Occipital lobe (tissue), 2 donors: ENCODE measurements around the gene SEMA3E. TPM values are rescaled to one million over a fixed set of nuclear protein-coding genes. Genes with fewer than 3 reads are reported as not detected.
"Not testable (repeated sequence)": the region's sequence is repeated elsewhere in the genome, so short reads cannot be mapped to it uniquely, and the experiment has no call there.

ENCODE experiments used
- DNase-seq: peaks from one replicate; lab custom pipeline; 2025; lab: John Stamatoyannopoulos, UW
- total RNA-seq: library from RNA; depleted of rRNA; stranded (reverse); fragments of >200 nt; gene quantifications from one replicate; pipeline ENCODE4 v1.2.3, GENCODE V29; 2014

SEMA3E gene
- total RNA-seq, 1 donor from 2014 or later: 22.9 TPM

- no peak for DNase-seq
Measured at GRCh38 chr7:83559887-83560286, 89.1 kb downstream of the SEMA3E start.

DNA sequence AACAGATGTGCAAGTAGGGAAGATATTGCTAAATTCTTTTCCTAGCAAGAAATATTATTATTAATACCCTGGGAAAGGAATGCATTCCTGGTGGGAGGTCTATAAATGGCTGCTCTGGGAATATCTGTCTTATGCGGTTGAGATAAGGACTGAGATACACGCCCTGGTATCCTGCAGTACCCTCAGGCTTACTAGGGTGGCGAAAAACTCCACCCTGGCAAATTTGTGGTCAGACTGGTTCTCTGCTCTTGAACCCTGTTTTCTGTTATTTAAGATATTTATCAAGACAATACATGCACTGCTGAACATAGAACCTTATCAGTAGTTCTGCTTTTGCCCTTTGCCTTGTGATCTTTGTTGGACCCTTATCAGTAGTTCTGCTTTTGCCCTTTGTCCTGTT, 96.4 kb downstream of the SEMA3E start:
- DNase-seq: not testable (repeated sequence)

- no peak for DNase-seq
Measured at GRCh38 chr7:83550100-83550499, 98.8 kb downstream of the SEMA3E start.

DNA sequence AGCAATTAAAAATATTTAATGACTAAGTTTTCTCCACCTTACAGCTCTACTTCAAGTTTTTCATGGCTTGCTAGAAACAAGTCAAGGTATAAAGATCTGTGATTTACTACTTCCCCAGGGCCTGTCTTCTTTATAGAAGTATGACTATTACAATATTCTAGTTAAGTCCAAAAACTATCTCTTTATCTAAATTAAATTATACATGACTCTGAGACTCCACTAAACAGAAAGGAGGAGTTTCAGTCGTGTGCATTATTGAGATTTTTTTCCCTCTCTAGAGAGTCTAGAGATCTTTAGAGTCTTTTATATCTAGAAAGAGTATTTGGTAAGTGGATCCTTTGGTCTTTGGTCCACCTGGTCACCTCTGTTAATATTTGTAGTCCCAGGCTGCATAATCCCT, 100.7 kb downstream of the SEMA3E start:
- DNase-seq: no peak

DNA sequence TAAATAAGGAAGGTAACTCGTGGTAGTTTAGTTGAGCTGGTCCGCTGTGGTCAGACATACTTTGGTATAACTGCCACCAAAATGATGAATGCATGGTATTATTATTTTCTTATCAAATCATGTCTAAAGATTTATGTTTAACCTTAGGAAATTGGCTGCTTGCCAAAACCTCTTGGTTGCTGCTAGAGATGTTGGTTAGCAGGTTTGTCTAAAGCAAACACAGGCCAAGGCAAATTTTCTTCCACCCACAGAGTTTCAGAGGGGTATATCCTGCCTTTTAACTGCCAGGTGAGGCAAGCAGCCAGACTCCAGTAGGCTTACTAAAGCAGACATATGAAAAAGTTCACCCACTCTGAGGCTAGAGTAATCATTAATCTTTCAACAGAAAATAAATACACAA, 101.4 kb downstream of the SEMA3E start:
- DNase-seq: no peak

GRCh38 chr7:83546586-83546985, 102.4 kb downstream of the SEMA3E start:
- DNase-seq: no peak

DNA sequence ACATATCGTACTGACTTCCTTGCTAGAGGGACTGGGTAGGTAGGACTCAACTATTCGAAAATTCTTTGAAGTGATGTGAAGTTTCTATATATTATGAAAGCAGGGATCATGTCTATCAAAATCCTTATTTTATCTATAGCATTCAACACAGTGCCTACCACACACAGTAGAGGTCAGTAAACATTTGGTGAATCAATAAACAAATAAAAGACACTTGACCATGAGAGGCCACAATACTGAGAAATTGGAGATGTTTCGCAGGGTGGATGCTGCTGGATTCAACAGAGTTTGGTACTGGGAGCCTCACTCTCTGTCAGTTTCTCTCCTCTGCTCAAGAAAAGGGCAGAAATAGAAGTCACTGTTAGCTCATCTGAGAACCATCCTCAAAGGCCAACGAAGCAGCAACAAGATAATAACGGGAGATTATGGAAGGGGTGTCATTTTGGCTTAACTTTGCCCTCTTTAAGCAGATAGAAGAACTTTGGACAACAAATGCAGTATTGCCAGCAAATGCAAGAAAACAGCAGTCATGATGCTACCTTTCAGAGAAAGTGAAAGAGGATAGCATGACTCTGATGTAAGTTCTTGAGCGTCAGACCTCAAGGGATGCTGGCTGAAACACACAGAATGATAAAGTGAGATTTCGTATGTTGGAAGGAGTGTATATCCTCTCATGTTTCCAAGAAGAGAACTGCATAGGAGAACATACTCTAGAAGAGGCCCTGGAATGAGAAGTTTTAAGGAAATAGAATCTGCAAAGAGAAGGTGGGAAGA, 107.6 kb downstream of the SEMA3E start:
- no peak for DNase-seq

DNA sequence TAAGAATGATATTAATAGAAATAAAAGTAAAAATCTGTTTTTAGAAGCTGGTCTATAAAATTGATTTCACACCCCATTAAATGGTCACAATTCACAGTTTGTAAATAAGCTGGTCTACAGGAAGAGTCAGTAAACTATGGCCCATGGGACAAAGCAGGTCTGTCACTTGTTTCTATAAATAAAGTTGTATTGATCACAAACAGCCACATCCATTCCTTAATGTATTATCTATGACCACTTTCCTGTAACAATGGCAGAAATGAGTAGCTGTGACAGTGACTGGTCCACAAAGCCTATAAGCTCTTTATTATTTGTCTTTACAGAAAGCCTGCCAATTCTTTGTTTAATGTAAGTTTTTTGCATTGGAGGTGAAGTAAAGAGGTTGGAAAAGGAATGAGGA, 114.5 kb downstream of the SEMA3E start:
- no peak for DNase-seq

DNA sequence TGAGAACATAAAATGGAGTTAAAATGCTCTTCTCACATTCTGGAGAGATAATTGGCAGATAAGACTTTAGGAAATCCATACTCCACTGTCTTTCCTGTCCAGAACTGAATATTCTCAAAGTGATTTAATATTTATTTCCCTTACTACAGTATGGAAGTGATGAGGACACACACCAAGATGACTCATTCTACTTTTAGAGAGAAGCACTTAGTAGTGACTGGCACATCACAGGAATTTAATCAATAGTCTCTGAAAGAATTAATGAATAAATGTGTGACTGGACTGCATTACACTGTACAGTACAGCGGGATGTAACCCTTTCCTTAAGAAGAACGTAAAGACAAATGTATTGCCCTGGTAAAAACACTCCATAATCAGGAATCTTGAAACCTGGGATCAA, 116.7 kb downstream of the SEMA3E start:
- no peak for DNase-seq

- no peak for DNase-seq
Measured at GRCh38 chr7:83531766-83532165, 117.2 kb downstream of the SEMA3E start.

DNA sequence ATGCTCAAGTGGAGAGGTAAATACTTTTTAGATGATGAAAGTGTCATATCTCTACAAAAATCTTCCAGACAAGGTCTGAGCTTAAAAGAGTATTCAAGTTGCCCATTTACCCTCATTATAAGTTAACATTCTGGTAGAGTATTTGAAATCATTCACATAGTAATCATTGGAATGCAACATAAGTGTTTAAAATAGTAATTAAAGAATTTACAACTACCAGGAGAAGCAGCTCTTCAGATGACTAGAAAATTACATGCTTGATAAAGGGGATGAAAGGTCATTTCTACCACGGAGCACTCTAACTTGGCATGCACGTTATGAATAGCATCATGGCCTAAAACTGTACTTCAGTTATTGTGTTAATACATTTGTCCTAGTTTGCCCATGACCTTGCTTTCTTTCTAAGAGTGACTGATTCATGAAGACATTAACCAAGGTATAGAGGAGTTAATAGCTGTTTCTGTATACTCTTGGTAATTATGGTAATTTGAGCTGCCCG, 120.0 kb downstream of the SEMA3E start:
- no peak for DNase-seq

GRCh38 chr7:83524277-83525075, 124.5 kb downstream of the SEMA3E start:
- no peak for DNase-seq

- DNase-seq: no peak
Measured at GRCh38 chr7:83520726-83521125, 128.2 kb downstream of the SEMA3E start.

GRCh38 chr7:83519240-83519639, 129.7 kb downstream of the SEMA3E start:
- no peak for DNase-seq

DNA sequence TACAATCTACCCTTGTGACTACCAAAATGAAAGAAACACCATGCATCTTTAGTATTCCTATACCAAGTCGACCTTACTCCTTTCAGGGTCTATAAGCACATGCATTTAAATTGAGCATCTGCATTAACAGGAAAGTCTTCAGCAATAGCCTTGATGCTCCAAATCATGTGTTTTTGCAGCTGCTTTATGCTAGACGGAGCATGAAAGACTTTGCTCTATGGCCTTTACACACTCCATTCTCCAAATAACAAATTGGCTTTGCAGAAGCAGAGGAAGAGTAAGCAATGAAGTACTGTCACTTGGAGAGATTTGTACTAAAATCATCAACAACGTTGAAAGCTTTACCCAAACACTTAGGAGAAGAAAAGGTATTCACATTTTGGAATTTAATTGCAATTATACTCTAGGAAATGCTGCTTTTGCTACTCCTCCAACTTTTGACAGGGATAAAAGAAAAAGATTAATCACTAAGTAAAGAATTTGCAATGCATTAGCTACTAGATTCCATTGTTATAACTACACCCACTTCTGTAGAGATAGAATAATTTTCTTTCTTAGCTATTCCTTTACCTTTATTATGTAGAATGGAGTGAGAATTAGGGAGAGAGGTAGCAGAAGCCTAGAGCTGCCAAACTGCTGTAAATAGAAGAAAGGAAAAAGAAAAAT, 131.8 kb downstream of the SEMA3E start:
- DNase-seq: no peak

- DNase-seq: no peak
Measured at GRCh38 chr7:83514977-83515376, 134.0 kb downstream of the SEMA3E start.

GRCh38 chr7:83509255-83510021, 139.5 kb downstream of the SEMA3E start:
- DNase-seq: no peak

DNA sequence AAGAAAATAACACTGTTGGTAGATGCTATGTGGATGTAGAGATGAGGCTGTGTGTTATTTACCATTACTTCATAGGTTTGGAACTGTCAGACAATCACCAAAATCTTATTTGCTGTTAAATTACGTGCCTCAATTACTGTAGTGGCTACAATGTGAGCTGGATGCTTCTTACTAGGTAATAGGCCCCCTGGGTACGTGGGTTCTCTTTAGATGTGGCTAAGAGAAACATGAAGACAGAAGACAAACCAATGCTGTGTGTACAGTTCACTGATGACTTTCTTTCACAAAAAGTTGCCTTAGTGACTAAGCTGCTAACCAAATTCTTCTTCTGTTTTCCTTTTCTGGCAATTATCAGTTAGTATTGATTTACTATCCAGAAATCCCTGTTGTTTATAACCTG, 144.6 kb downstream of the SEMA3E start:
- DNase-seq: no peak

GRCh38 chr7:83502636-83503035, 146.3 kb downstream of the SEMA3E start:
- DNase-seq: no peak

GRCh38 chr7:83494683-83495082, 154.3 kb downstream of the SEMA3E start:
- DNase-seq: no peak

- no peak for DNase-seq
Measured at GRCh38 chr7:83492802-83493201, 156.1 kb downstream of the SEMA3E start.
